ENCODE data around the gene FFAR3.

The FFAR3 gene

DNA sequence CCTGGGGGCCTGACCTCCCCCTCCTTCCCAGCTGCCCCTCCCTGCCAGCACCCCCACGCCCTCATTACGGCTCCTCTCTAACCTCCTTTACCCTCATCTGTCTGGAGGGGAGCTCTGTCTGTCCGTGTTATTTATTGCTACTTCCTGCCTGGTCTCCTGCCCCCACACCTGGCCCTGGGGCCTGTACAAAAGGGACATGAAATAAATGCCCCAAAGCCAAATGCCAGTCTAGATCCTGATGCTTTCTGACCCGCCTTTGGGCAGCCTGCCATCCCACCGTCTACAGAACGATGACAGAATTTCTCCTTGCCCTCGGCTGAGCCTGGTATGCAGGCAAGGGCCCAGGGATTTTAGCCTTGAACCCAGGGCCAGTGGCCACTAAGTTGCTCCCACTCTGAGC, 44.7 kb upstream of the FFAR3 start:
- no peak overlapping the region for H3K27ac ChIP-seq
- TF ChIP-seq, protein P1, sequence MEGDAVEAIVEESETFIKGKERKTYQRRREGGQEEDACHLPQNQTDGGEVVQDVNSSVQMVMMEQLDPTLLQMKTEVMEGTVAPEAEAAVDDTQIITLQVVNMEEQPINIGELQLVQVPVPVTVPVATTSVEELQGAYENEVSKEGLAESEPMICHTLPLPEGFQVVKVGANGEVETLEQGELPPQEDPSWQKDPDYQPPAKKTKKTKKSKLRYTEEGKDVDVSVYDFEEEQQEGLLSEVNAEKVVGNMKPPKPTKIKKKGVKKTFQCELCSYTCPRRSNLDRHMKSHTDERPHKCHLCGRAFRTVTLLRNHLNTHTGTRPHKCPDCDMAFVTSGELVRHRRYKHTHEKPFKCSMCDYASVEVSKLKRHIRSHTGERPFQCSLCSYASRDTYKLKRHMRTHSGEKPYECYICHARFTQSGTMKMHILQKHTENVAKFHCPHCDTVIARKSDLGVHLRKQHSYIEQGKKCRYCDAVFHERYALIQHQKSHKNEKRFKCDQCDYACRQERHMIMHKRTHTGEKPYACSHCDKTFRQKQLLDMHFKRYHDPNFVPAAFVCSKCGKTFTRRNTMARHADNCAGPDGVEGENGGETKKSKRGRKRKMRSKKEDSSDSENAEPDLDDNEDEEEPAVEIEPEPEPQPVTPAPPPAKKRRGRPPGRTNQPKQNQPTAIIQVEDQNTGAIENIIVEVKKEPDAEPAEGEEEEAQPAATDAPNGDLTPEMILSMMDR (IDR thresholded peaks at IDR 0.05): no peak
- TF ChIP-seq ZFX (IDR thresholded peaks at IDR 0.05; ENCODE audit: borderline replicate concordance): no peak

DNA sequence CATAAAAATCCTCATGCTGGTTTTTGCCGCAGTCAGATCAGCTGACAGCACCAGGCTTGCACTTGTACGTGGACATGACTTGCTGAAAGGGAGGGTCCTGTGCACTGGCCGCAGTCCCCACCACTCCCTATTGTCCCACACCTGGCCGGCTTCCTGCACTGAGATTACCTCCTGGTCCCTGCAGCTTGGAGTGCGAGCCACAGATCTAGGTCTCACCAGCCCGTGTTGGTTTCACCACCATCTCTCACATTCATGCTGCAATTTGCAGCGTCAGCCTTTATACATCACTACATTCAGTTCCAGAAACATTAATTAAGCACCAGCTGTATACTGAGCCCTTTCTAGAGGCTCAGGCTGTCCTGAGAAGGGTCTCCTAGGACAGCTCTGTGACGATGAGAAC, 44.2 kb upstream of the FFAR3 start:
- no peak overlapping the region for H3K27ac ChIP-seq
- TF ChIP-seq ZFX (IDR thresholded peaks at IDR 0.05; ENCODE audit: borderline replicate concordance): no peak
- TF ChIP-seq, protein P1 (IDR thresholded peaks at IDR 0.05): no peak

DNA sequence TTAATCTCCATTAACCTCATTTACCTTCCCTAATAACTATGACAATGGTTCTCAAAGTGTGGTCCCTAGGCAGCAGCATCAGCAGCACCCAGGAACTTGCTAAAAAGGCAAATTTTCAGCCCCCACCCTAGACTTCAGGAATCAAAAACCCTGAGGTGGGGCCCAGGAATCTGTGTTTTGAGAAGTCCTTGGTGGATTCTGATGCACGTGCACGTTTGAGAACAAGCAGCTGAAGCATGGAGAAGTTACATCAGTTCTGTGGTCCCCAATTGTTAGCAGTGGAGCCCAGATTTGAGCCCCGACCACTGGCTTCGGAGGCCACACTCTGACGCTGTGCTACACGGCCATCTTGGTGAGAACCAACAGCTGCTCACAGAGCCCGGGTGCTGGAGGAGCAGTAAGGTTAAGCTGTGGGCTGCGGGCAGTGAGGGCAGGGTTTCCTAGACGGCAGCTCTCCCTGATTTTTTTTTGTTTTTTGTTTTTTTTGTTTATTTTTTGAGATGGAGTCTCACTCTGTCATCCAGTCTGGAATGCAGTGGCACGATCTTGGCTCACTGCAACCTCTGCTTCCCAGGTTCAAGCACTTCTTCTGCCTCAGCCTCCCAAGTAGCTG, 43.3 kb upstream of the FFAR3 start:
- H3K27ac ChIP-seq: no peak overlapping the region

DNA sequence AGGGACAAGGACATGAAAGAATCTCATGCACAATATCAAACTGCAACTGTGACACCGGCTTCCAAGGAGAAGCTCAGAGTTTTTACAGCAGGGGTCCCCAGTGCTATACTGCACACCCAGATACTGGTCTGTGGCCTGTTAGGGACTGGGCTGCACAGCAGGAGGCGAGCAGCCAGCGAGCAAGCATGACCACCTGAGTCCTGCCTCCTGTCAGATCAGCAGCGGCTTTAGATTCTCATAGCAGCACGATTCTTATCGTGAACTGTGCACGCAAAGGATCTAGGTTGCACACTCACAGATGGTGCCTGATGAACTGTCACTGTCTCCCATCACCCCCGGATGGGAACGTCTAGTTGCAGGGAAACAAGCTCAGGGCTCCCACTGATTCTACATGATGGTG, 42.4 kb upstream of the FFAR3 start:
- no peak overlapping the region for H3K27ac ChIP-seq
- TF ChIP-seq, protein P1 (IDR thresholded peaks at IDR 0.05): no peak
- TF ChIP-seq ZFX (IDR thresholded peaks at IDR 0.05; ENCODE audit: borderline replicate concordance): no peak

More for the DNA sequence above, 43.3 kb upstream of the FFAR3 start:
- TF ChIP-seq, protein P1 (IDR thresholded peaks at IDR 0.05): no peak
- no peak for TF ChIP-seq ZFX (IDR thresholded peaks at IDR 0.05; ENCODE audit: borderline replicate concordance)

DNA sequence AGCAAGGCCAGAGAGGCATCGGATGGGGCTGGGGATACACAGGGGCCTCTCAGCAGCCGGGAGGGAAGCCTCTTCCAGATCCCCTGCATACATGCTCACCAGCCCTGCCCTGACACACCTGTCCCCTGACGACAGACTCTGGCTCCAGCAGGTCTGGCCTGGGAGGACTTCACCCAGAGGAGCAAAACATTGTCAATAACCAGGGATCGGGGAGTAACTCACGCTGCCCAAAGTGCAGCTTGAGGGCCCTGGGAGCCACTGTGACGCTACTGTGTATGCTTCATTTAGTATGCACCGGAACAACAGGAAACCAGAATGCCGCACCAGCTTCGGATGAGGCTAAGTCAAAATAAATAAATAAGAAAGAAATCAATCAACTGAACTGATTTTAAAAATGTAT, 41.7 kb upstream of the FFAR3 start:
- TF ChIP-seq, protein P1 (IDR thresholded peaks at IDR 0.05): no peak
- no peak for TF ChIP-seq ZFX (IDR thresholded peaks at IDR 0.05; ENCODE audit: borderline replicate concordance)
- H3K27ac ChIP-seq: no peak overlapping the region

DNA sequence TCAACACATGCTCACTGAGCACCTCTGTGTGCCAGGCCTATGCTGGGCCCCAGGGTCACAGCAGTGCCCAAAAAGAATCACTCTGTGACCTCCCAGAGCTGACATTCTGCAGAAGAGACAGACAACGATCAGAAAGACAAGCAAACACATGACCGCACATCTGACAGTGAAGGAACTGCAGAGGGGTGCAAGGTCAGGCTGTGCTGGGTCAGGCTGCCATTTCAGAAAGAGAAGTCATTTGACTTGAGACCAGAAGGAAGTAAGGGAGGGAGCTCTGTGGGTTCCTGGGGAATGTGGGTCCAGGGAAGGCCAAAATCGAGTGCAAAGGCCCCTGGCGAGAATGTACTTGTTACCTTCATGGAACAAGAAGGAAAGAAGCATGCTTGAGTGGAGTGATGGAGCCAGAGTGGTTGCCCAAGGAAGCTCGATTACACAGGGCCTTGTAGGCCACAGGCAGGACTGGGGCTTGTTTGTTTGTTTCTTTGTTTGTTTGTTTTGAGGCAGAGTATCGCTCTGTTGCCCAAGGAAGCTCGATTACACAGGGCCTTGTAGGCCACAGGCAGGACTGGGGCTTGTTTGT, 40.7 kb upstream of the FFAR3 start:
- H3K27ac ChIP-seq: no peak overlapping the region
- TF ChIP-seq ZFX (IDR thresholded peaks at IDR 0.05; ENCODE audit: borderline replicate concordance): no peak
- TF ChIP-seq, protein P1 (IDR thresholded peaks at IDR 0.05): no peak

DNA sequence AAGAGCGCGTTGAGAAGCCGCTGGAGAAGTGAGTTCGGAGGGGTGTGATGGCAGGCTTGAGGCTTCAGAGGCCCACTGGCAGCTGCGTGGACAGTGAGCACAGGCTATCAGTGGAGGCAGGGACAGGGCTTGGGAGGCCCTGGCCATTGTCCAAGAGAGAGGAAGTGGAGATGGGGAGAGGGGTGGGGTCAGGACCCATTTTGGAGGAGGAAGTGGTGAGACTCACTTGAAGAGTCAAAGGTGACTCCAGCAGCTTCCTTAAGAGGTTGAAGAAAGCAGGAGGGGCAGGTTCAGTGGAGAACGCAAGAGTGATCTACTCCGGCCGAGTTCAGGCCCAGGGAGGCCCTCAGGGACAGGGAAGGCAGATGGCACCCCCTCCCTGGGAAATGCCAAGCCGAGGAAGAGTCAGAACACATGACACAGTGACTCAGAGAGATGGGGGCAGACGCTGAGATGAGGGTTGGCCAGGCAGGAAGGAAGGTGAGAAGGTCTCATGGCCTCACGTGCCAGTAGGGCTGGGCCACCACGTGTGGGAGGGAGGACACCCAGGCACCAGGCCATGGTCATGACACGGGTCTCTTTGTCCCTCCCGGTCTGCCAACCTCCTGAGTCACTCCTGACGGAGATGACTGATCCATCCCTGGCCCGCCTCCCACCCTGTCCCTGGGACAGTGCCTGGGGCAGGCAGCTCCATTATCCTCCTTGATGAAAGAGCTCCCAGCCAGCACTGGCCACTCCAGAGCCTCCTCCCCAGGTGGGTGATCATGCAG, 39.4 kb upstream of the FFAR3 start:
- TF ChIP-seq ZFX (IDR thresholded peaks at IDR 0.05; ENCODE audit: borderline replicate concordance): no peak
- TF ChIP-seq, protein P1 (IDR thresholded peaks at IDR 0.05): no peak
- H3K27ac ChIP-seq: no peak overlapping the region
